Measurements from ENCODE around the gene CBX2. TPM values are rescaled to one million over a fixed set of nuclear protein-coding genes. Genes with fewer than 3 reads are reported as not detected.
A peak's percentile ranks its signal among the peaks of the same experiment; 100 is the strongest.

Gene CBX2
- total and polyA plus RNA-seq, 8 donors, result 2.6 to 33.8 (median 24.7) TPM

- DNase-seq (no peak), ATAC-seq (no peak)
- Histone ChIP-seq H3K4me1 (peaks cover 17 to 45% of the 10 kb centered on the region in 2 donors), H3K4me3 (no peak overlapping the region), H3K27me3 (peaks cover 48 to 70% of the 10 kb centered on the region in 2 donors), H3K36me3 (peaks cover 0 to 11% of the 10 kb centered on the region in 2 donors), H3K9me3 (no peaks in the 10 kb centered on the region), H3K27ac (no peak overlapping the region)
- no peak for TF ChIP-seq CTCF (IDR thresholded peaks at IDR 0.05)
- intact Hi-C loops (cut with DNase I), result no loop called here
These were observed 14.5 kb downstream of the CBX2 start for GRCh38 chr17:79792341-79792871.

GRCh38 chr17:79792984-79793923 lies 15.3 kb downstream of the CBX2 start:
- no peak overlapping the region for H3K27ac ChIP-seq
- H3K27me3 ChIP-seq, result peaks cover 53 to 70% of the 10 kb centered on the region in 2 donors
- intact Hi-C loops (cut with DNase I), result no loop called here
- ATAC-seq (no peak), DNase-seq (peak in 1 of 4 donors; percentile 82)
- peak overlapping the region in 1 of 2 donors; percentile 24 for H3K4me3 ChIP-seq
- H3K36me3 ChIP-seq, result peaks cover 0 to 11% of the 10 kb centered on the region in 2 donors
- no peaks in the 10 kb centered on the region for H3K9me3 ChIP-seq
- TF ChIP-seq CTCF (IDR thresholded peaks at IDR 0.05), result no peak
- H3K4me1 ChIP-seq, result peaks cover 22 to 51% of the 10 kb centered on the region in 2 donors

- Histone ChIP-seq H3K9me3 (no peaks in the 10 kb centered on the region), H3K27me3 (peaks cover 53 to 70% of the 10 kb centered on the region in 2 donors), H3K36me3 (peaks cover 0 to 11% of the 10 kb centered on the region in 2 donors), H3K4me1 (peaks cover 27 to 57% of the 10 kb centered on the region in 2 donors), H3K27ac (no peak overlapping the region), H3K4me3 (peak overlapping the region in 1 of 2 donors; percentile 24)
- intact Hi-C loops (cut with DNase I), result no loop called here
- TF ChIP-seq CTCF (IDR thresholded peaks at IDR 0.05), result no peak
- DNase-seq (peak in 1 of 4 donors; percentile 34), ATAC-seq (no peak)
These were observed 16.0 kb downstream of the CBX2 start for GRCh38 chr17:79793924-79794304.

- H3K27me3 ChIP-seq, result peaks cover 53 to 70% of the 10 kb centered on the region in 2 donors
- DNase-seq, result peak in 1 of 4 donors; percentile 72
These were observed 16.9 kb downstream of the CBX2 start for GRCh38 chr17:79794659-79795511.

More at GRCh38 chr17:79794659-79795511, 16.9 kb downstream of the CBX2 start:
- ATAC-seq, result no peak
- H3K4me1 ChIP-seq, result peaks cover 26 to 58% of the 10 kb centered on the region in 2 donors
- H3K9me3 ChIP-seq, result no peaks in the 10 kb centered on the region
- intact Hi-C loops (cut with DNase I), result no loop called here
- TF ChIP-seq CTCF (IDR thresholded peaks at IDR 0.05), result no peak
- peaks cover 0 to 11% of the 10 kb centered on the region in 2 donors for H3K36me3 ChIP-seq
- H3K4me3 ChIP-seq, result no peak overlapping the region
- no peak overlapping the region for H3K27ac ChIP-seq

Data from left lung (tissue), 10 donors.